Lower leg skin (tissue), 4 donors: ENCODE results near the gene MCF2L2. TPM values are rescaled to one million over a fixed set of nuclear protein-coding genes. Genes with fewer than 3 reads are reported as not detected.

Experiments used
- DNase-seq, 2 donors: peaks; one replicate each; pipeline ENCODE4 v3.0.0-alpha.2; 2019; ENCODE audit warnings: low spot score in 2 of 2
- H3K4me3 ChIP-seq: fragments of 200-600 bp; sonication (generic); 2 replicates; pipeline ENCODE4 v1.5.1; 2017; ENCODE audit warnings: mild to moderate bottlenecking, low read depth; ENCODE audit not compliant: poor library complexity, severe bottlenecking
- CTCF ChIP-seq, 3 donors: fragments of 450-650 bp; IDR thresholded peaks; one replicate each; pipeline ENCODE4 v1.5.1; 2016; ENCODE audit warnings: antibody characterized with exemption in 3 of 3, mild to moderate bottlenecking in 3 of 3, moderate library complexity in 2 of 3
- POLR2A ChIP-seq, 2 donors: fragments of 450-650 bp; IDR thresholded peaks; one replicate each; pipeline ENCODE4 v1.6.1; 2016 to 2017; ENCODE audit warnings: antibody characterized with exemption in 2 of 2, mild to moderate bottlenecking in 1 of 2, moderate library complexity in 1 of 2
- WGBS, 2 donors: methylation state at CpG; one replicate each; pipeline ENCODE4 v1.1.5; 2018; 5-methylcytosine and 5-hydroxymethylcytosine counted together
- intact Hi-C: fragments of 100-400 bp; cut with DNase I; formaldehyde crosslinking; loops from one replicate; pipeline ENCODE4 v1.15.0; 2023; ENCODE audit warnings: low total_unique reads
- total RNA-seq, 4 donors: library from RNA; depleted of rRNA; stranded (reverse); fragments of >200 nt; gene quantifications; one replicate each; pipeline ENCODE4 v1.1.0, GENCODE V29; 2016

The MCF2L2 gene
- total RNA-seq, 4 donors from 2014 or later: 0.88 to 1.3 (median 1.1) TPM; not detected in 1

DNA sequence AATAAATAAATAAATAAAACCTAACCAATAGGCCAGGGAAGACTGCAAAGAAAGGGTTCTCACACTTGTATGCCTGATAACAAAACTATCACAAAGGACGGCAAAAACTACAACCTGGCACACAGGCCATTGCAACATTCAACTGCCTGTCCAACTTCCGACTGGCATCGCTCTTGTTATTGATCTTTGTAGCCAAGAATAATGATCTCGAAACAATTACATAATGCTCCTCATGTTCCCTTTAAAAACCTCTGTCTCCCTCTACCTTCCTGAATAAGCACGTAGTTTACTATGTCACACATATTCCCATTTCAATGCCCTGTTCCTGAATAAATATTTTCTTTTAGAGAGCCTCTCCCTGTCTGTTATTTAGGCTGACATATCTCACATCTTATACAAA is 101.1 kb downstream of the MCF2L2 start:
- WGBS, 2 donors: 63 to 70% methylated on average over 5 of the region's 5 CpGs

GRCh38 chr3:183324083-183324482 is 104.3 kb downstream of the MCF2L2 start:
- 88% methylated on average over 5 of the region's 5 CpGs for WGBS, 2 donors
- H3K4me3 ChIP-seq: no peak overlapping the region
- TF ChIP-seq CTCF (IDR thresholded peaks at IDR 0.05) (no peak), POLR2A (IDR thresholded peaks at IDR 0.05) (no peak)
- DNase-seq: no peak
- intact Hi-C loops: no loop called here

More for the DNA sequence above, 101.1 kb downstream of the MCF2L2 start:
- intact Hi-C loops: no loop called here
- H3K4me3 ChIP-seq: no peak overlapping the region
- no peak for DNase-seq
- TF ChIP-seq CTCF (IDR thresholded peaks at IDR 0.05): no peak
- TF ChIP-seq POLR2A (IDR thresholded peaks at IDR 0.05): no peak

DNA sequence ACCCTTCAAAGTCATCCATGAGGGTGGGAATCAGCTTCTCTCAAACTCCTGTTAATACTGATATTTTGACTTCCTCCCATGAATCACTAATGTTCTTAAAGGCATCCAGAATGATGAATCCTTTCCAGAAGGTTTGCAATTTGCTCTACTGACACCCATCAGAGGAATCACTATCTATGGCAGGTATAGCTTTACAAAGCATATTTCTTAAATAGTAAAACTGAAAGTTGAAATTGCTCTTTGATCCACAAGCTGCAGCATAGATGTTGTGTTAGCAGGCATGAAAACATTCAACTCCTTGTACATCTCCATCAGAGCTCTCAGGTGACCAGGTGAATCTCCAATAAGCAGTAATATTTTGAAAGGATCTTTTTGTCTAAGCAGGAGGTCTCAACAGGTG is 109.0 kb downstream of the MCF2L2 start:
- H3K4me3 ChIP-seq: no peak overlapping the region
- intact Hi-C loops: no loop called here
- TF ChIP-seq CTCF (IDR thresholded peaks at IDR 0.05) (no peak), POLR2A (IDR thresholded peaks at IDR 0.05) (no peak)
- no peak for DNase-seq

DNA sequence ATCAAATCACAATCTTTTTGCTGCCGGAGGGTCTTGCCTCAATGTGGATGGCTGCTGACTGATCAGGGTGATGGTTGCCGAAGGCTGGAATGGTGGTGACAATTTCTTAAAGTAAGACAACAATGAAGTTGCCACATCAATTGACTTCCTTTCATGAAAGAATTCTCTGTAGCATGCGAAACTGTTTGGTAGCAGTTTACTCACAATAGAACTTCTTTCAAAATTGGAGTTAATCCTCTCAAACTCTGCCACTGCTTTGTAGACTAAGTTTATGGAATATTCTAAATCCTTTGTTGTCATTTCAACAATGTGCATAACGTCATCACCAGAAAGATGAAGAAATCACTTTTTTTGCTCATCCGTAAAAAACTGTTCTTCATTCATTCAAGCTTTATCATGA is 109.5 kb downstream of the MCF2L2 start:
- TF ChIP-seq CTCF (IDR thresholded peaks at IDR 0.05) (no peak), POLR2A (IDR thresholded peaks at IDR 0.05) (no peak)
- no peak for DNase-seq
- H3K4me3 ChIP-seq: no peak overlapping the region
- 81 to 82% methylated on average over 5 of the region's 5 CpGs for WGBS, 2 donors
- intact Hi-C loops: no loop called here

GRCh38 chr3:183317886-183318865 is 110.2 kb downstream of the MCF2L2 start:
- TF ChIP-seq POLR2A (IDR thresholded peaks at IDR 0.05) (no peak), CTCF (IDR thresholded peaks at IDR 0.05) (no peak)
- no peak for DNase-seq
- WGBS, 2 donors: 86 to 94% methylated on average over 10 of the region's 10 CpGs
- H3K4me3 ChIP-seq: no peak overlapping the region
- intact Hi-C loops: no loop called here
